ENCODE data around the gene NOP14.

Gene NOP14

GRCh38 chr4:2932321-2932950 lies 30.8 kb downstream of the NOP14 start:
- H3K4me3 ChIP-seq (ENCODE audit: low read length): no peak overlapping the region
- H3K9me3 ChIP-seq (ENCODE audit: insufficient read depth, low read depth, low read length): no peaks in the 10 kb centered on the region
- H3K36me3 ChIP-seq (ENCODE audit: insufficient read depth, low read depth, low read length): peaks cover 57% of the 10 kb centered on the region
- peaks cover 6% of the 10 kb centered on the region; the same call in 1 of the 2 replicates for H3K4me1 ChIP-seq (ENCODE audit: insufficient read depth, low read length)
- no peak overlapping the region for H3K9ac ChIP-seq (ENCODE audit: low read depth, low read length)
- no peak overlapping the region for H3K27ac ChIP-seq (ENCODE audit: low read length)
- no peaks in the 10 kb centered on the region for H3K27me3 ChIP-seq (ENCODE audit: insufficient read depth, low read length)

- peaks cover 5% of the 10 kb centered on the region; the same call in 1 of the 2 replicates for H3K4me1 ChIP-seq (ENCODE audit: insufficient read depth, low read length)
- H3K4me3 ChIP-seq (ENCODE audit: low read length): no peak overlapping the region
- peaks cover 57% of the 10 kb centered on the region for H3K36me3 ChIP-seq (ENCODE audit: insufficient read depth, low read depth, low read length)
- H3K9ac ChIP-seq (ENCODE audit: low read depth, low read length): no peak overlapping the region
- H3K9me3 ChIP-seq (ENCODE audit: insufficient read depth, low read depth, low read length): no peaks in the 10 kb centered on the region
- H3K27me3 ChIP-seq (ENCODE audit: insufficient read depth, low read length): no peaks in the 10 kb centered on the region
- H3K27ac ChIP-seq (ENCODE audit: low read length): no peak overlapping the region
These were observed 31.5 kb downstream of the NOP14 start for GRCh38 chr4:2931512-2932301.

GRCh38 chr4:2930758-2931511 lies 32.3 kb downstream of the NOP14 start:
- Histone ChIP-seq H3K27ac (ENCODE audit: low read length) (no peak overlapping the region), H3K9ac (ENCODE audit: low read depth, low read length) (no peak overlapping the region), H3K9me3 (ENCODE audit: insufficient read depth, low read depth, low read length) (no peaks in the 10 kb centered on the region), H3K4me1 (ENCODE audit: insufficient read depth, low read length) (no peaks in the 10 kb centered on the region), H3K36me3 (ENCODE audit: insufficient read depth, low read depth, low read length) (peaks cover 61% of the 10 kb centered on the region), H3K4me3 (ENCODE audit: low read length) (no peak overlapping the region), H3K27me3 (ENCODE audit: insufficient read depth, low read length) (no peaks in the 10 kb centered on the region)

GRCh38 chr4:2930135-2930757 lies 33.0 kb downstream of the NOP14 start:
- Histone ChIP-seq H3K27me3 (ENCODE audit: insufficient read depth, low read length) (no peaks in the 10 kb centered on the region), H3K9me3 (ENCODE audit: insufficient read depth, low read depth, low read length) (no peaks in the 10 kb centered on the region), H3K36me3 (ENCODE audit: insufficient read depth, low read depth, low read length) (peaks cover 61% of the 10 kb centered on the region), H3K4me1 (ENCODE audit: insufficient read depth, low read length) (no peaks in the 10 kb centered on the region), H3K27ac (ENCODE audit: low read length) (no peak overlapping the region), H3K4me3 (ENCODE audit: low read length) (no peak overlapping the region), H3K9ac (ENCODE audit: low read depth, low read length) (no peak overlapping the region)

- no peaks in the 10 kb centered on the region for H3K4me1 ChIP-seq (ENCODE audit: insufficient read depth, low read length)
- no peak overlapping the region for H3K4me3 ChIP-seq (ENCODE audit: low read length)
- H3K27me3 ChIP-seq (ENCODE audit: insufficient read depth, low read length): no peaks in the 10 kb centered on the region
- H3K9ac ChIP-seq (ENCODE audit: low read depth, low read length): no peak overlapping the region
- H3K36me3 ChIP-seq (ENCODE audit: insufficient read depth, low read depth, low read length): peaks cover 68% of the 10 kb centered on the region
- no peak overlapping the region for H3K27ac ChIP-seq (ENCODE audit: low read length)
- no peaks in the 10 kb centered on the region for H3K9me3 ChIP-seq (ENCODE audit: insufficient read depth, low read depth, low read length)
These were observed 33.7 kb downstream of the NOP14 start for GRCh38 chr4:2929469-2929868.

GRCh38 chr4:2928242-2929176 lies 34.7 kb downstream of the NOP14 start:
- H3K9ac ChIP-seq (ENCODE audit: low read depth, low read length): no peak overlapping the region
- no peak overlapping the region for H3K27ac ChIP-seq (ENCODE audit: low read length)
- H3K4me3 ChIP-seq (ENCODE audit: low read length): no peak overlapping the region
- no peaks in the 10 kb centered on the region; the same call in 1 of the 2 replicates for H3K9me3 ChIP-seq (ENCODE audit: insufficient read depth, low read depth, low read length)
- peaks cover 2% of the 10 kb centered on the region for H3K4me1 ChIP-seq (ENCODE audit: insufficient read depth, low read length)
- H3K27me3 ChIP-seq (ENCODE audit: insufficient read depth, low read length): no peaks in the 10 kb centered on the region
- H3K36me3 ChIP-seq (ENCODE audit: insufficient read depth, low read depth, low read length): peaks cover 77% of the 10 kb centered on the region

- H3K4me1 ChIP-seq (ENCODE audit: insufficient read depth, low read length): peaks cover 9% of the 10 kb centered on the region
- no peak overlapping the region for H3K27ac ChIP-seq (ENCODE audit: low read length)
- no peak overlapping the region for H3K4me3 ChIP-seq (ENCODE audit: low read length)
- no peaks in the 10 kb centered on the region for H3K27me3 ChIP-seq (ENCODE audit: insufficient read depth, low read length)
- H3K36me3 ChIP-seq (ENCODE audit: insufficient read depth, low read depth, low read length): peaks cover 82% of the 10 kb centered on the region
- no peaks in the 10 kb centered on the region; the same call in 1 of the 2 replicates for H3K9me3 ChIP-seq (ENCODE audit: insufficient read depth, low read depth, low read length)
- no peak overlapping the region for H3K9ac ChIP-seq (ENCODE audit: low read depth, low read length)
These were observed 35.5 kb downstream of the NOP14 start for GRCh38 chr4:2927696-2928075.

- H3K36me3 ChIP-seq (ENCODE audit: insufficient read depth, low read depth, low read length): peaks cover 79% of the 10 kb centered on the region
- H3K27ac ChIP-seq (ENCODE audit: low read length): no peak overlapping the region
- H3K4me1 ChIP-seq (ENCODE audit: insufficient read depth, low read length): peaks cover 13% of the 10 kb centered on the region
These were observed 36.0 kb downstream of the NOP14 start for GRCh38 chr4:2927016-2927695.

GRCh38 chr4:2925931-2926860 lies 37.0 kb downstream of the NOP14 start:
- peaks cover 5% of the 10 kb centered on the region; the same call in 1 of the 2 replicates for H3K9me3 ChIP-seq (ENCODE audit: insufficient read depth, low read depth, low read length)
- no peak overlapping the region for H3K4me3 ChIP-seq (ENCODE audit: low read length)
- H3K27me3 ChIP-seq (ENCODE audit: insufficient read depth, low read length): no peaks in the 10 kb centered on the region
- H3K27ac ChIP-seq (ENCODE audit: low read length): no peak overlapping the region
- H3K4me1 ChIP-seq (ENCODE audit: insufficient read depth, low read length): peaks cover 13% of the 10 kb centered on the region
- H3K9ac ChIP-seq (ENCODE audit: low read depth, low read length): no peak overlapping the region
- peaks cover 76% of the 10 kb centered on the region for H3K36me3 ChIP-seq (ENCODE audit: insufficient read depth, low read depth, low read length)

More at GRCh38 chr4:2927016-2927695, 36.0 kb downstream of the NOP14 start:
- H3K4me3 ChIP-seq (ENCODE audit: low read length): no peak overlapping the region
- no peaks in the 10 kb centered on the region; the same call in 1 of the 2 replicates for H3K9me3 ChIP-seq (ENCODE audit: insufficient read depth, low read depth, low read length)
- H3K27me3 ChIP-seq (ENCODE audit: insufficient read depth, low read length): no peaks in the 10 kb centered on the region
- no peak overlapping the region for H3K9ac ChIP-seq (ENCODE audit: low read depth, low read length)

Measured in iPS-20b (cell line).